Middle frontal gyrus (tissue), 1 donor: Measurements from ENCODE around the gene KRTAP10-6.
"Not testable (repeated sequence)": the region's sequence is repeated elsewhere in the genome, so short reads cannot be mapped to it uniquely, and the experiment has no call there.

ENCODE experiments used
- DNase-seq: peaks from one replicate; pipeline ENCODE4 v3.0.0-alpha.2; 2015; ENCODE audit warnings: low spot score; ENCODE audit errors: extremely low spot score

Gene KRTAP10-6

DNA sequence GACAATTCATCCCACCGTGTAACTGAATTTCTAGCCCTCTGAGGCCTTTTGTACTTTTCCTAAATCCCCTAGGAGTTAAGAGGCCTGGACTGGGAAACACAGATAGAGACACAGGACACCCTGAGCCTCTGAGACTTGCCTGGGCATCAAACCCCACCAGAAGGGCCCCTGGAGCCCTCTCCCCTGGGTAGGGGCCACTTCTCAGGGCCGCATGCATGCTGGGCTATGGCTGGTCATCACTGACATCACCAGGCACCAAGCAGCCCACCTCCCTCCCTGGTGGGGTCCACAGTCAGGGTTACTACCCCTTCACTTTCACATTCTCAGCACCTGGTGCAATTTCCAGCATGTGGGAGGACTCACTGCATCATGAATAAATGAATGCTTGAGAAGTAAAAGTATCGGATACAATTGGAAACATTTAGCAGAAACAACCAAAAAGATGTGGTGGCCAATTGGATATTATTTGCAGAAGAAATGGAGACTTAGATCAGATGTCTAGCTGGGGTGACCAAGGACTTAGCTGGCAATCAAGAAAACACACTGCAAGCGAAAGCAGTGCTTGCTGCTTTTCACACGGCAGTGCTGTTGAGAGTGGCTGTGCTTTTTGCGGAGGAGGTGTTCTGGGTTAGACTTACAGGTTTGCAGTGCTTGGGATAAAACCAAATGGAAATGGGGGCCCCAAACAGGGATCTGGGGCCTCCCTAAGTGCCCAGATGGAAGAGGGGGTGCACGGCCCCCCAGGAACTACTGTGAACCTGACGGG is 7.1 kb upstream of the KRTAP10-6 start:
- DNase-seq: no peak

DNA sequence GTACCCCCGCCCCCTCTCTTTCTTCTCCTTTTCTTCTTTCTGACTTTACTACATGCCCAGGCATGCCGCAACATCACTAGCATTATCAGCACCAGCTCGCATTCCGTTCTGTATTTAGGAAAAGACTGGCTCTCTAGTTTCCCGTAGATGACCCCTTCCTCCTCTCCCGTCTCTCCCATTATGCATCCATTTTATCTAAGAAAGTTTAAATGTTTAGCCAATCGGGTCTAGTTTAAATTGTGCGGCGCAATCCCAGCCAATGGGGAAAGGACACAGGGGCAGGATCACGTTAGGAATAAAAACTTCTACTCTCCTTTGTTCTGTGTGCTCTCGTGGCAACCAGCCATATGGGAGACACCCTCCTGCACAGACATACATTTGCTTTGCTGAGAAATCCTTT is 5.8 kb upstream of the KRTAP10-6 start:
- DNase-seq: no peak

DNA sequence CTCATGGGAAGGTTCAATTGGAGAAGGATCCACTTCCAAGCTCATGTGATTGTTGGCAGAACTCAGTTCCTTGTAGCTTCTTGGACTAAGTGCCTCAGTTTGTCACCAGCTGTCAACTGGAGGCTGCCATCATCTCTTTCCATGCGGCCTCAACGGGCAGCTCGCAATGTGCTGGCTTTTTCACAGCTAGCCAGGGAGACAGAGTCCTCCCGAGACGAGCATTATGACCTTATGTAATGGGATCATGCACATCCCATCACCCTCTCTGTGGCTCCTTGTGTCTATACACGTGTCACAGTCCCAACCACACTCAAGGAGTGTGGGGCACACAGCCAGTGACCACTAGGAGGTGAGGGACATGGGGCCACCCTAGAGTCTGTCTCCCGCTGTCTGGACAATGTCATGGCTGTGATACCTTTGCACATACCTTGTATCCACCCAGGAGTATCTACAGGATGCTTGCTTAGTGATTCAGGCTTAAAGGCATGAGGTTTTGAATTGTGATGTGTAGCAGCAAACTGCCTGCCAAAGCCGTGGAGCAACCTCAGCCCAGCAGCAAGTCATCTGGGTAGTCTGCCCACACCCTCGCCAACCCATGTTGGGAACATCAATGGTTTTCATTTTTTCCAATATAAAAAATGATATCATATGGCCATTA is 3.9 kb upstream of the KRTAP10-6 start:
- DNase-seq: no peak

DNA sequence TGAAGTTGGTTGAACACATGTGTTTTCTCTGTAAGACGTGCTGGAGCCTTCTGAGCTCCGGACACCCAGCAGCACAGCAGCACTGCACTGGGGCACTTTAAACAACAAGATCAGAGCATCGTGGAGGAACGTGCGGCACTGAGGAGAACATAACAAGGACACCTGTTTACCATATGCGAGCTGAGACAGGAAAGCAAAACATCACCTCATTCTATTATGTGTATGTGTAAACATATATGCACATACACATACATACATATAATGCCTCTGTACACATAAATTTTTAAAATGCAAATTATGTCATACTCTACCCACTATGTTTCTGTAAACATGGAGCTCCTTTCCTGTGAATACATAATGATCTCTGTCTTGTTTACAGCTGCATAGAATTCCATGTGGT is 3.2 kb upstream of the KRTAP10-6 start:
- DNase-seq: no peak

DNA sequence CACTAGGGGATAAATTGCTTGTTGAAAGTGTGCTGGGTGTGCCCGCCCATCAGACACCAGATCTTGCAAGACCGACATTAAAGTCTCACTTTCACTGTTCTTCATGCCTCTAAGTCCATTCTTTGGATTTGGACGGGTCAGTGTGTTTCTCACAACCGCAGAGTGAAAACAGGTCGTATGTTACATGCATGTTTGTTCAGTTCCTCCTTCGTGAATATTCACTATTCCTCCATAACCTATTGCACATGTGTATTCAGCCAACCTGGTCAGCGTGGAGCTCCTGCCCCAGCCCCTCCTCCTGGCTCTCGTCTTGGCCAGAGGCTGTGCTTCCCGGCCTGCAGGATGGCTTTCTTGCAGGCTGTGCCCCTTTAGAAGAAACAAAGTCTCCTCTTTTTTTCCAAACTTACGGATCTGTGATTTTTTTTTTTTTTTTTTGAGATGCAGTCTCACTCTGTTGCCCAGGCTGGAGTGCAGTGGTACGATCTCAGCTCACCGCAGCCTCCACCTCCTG is 2.2 kb upstream of the KRTAP10-6 start:
- DNase-seq: no peak

DNA sequence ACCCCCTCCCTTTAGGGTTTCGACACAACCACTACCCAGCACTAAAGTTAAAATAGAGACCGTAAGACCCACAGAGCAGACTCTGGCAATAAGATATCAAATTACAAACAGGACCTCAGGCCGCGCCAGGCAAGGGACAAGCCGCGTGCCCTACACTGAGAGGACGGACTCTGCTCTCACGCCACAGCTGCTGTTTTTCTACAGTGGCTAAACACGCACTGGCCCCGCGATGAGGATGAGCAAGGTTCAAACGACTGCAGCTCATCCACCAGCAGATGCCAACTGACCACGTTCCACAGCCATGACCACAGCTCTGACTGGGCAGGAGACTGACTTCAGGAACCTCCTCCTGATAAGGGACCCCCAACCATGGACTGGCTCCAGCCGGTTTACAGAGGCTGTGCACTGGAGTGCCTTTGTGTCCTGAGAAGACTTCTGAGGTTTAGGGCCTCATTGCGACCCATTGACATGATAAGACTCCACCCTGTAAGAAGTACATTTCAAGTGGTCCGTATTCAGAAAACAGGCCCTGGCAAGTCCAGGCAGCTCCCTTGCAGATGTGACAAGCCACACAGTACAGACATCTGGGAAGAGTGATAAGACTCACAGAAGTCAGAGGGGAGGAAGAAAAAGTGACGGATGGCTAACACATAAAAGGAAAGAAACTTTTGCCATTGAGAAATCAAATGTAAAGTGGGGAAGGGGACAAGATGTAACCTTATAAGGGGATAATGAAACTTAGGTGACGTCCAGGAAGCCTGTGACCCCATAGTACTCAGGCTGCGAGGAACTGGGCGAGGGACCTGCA is 1.5 kb upstream of the KRTAP10-6 start:
- DNase-seq: no peak

DNA sequence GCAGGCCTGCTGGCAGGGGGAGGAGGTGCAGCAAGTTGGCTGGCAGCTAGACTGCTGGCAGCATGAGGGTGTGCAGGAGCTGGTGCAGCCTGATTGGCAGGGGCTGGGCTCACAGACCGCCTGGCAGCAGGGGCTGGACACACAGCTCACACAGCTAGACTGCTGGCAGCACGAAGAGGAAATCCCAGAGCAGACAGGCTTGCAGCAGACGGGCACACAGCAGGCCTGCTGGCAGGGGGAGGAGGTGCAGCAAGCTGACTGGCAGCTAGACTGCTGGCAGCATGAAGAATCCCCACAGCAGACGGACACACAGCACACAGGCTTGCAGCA is 539 bp downstream of the KRTAP10-6 start:
- not testable (repeated sequence) for DNase-seq

DNA sequence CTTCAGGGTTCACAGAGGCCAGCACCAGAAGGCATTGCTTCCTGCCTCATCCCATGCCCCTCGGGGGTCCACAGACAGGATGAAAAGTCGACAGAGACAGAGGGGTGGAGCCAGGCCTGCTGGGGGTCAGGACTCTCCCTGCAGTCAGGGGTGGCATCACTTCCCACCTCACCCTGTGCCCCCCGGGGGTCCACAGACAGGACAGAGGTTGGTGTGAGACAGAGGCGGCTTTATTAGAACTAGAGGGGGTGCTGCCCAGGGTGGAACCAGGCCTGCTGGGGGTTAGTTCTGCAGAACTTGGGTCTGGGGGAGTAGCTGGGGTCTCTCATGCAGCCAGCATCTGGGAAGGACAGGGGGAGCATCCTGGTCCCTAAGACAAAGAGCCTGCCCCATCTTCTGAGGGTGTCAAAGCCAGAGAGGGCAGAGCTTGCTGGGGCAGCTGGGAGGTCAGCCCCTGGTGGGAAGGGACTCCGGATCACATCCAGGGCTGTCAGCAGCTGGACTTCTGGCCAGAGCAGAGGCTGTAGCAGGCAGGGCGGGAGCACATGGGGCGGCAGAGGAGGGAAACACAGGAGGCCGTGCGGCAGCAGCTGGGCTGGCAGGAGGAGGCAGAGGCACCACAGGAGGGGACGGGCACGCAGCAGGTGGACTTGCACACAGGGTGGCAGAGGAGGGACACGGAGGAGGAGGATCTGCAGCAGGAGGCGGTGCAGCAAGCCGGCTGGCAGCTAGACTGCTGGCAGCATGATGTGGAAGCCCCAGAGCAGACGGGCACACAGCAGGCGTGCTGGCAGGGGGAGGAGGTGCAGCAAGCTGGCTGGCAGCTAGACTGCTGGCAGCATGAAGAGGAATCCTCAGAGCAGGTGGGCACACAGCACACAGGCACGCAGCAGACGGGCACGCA is 1.2 kb downstream of the KRTAP10-6 start:
- not testable (repeated sequence) for DNase-seq

DNA sequence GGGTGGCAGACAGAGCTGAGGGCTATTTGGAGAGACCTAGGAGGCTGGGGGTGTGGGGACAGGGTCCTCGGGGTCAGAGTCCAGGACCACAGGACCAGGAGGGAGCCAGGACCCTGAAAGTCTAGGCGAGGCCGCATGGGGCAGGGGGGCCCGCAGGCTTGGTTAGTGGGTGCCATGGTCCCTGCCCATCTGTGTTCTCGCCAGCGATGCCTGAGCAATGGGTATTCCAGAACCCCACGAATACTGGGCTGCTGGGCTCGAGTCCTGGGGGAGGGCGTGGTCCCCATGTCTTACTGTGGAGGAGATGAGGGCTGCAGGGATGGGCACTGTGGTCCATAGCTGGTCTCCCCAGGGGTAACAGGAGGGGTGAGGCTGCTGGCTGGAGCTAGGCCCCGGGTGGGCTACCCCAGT is 2.0 kb downstream of the KRTAP10-6 start:
- DNase-seq: no peak

DNA sequence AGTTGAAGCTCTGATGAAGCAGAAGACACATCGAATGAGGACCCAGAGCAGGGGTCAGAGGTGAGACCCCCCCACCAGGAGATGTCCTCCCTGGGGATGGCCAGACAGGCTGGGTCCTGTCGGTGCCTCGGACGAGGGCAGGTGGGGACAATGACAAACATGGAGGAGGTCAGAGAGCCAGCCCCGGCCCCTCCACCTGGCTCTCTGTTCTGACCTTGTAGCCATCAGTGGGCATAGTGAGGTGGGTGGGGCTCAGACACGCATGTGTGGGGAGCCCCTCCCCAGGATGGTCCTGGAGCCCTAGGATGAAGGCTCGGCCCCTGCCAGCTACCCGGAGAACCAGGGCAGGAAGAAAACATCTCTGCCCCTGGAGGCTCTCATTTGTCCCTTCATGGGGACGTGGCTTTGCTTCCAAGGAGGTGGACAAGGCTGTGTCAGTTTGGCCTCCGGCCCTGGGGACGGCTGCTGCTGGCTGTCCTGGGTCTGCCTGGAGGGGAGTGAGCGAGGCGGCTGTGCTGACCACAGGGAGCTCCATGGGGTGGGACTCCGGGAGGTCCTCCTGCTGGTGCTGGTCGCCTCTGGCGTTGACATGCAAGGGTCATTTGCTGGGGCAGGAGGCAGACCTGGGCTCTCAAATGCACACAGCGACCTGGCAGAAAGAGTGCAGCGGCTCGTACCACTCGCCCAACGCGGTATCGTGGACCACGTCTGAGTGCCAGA is 2.6 kb downstream of the KRTAP10-6 start:
- no peak for DNase-seq

DNA sequence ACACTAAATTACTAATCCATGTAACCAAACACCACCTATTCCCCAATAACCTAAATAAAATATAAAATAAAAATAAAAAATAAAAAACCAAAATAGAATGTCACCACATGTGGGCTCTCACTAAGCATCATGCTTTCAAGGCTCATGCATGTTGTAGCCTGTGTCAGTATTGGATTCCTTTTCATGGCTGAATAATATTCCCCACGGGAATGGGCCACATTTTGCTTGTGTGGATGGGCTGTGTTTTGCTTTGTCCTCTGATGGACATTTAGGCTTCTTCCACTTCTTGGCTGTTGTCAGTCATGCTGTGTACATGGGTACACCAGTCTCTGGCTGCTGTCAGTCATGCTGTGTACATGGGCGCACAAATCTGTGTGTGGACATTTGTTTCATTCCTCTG is 3.2 kb downstream of the KRTAP10-6 start:
- DNase-seq: no peak

DNA sequence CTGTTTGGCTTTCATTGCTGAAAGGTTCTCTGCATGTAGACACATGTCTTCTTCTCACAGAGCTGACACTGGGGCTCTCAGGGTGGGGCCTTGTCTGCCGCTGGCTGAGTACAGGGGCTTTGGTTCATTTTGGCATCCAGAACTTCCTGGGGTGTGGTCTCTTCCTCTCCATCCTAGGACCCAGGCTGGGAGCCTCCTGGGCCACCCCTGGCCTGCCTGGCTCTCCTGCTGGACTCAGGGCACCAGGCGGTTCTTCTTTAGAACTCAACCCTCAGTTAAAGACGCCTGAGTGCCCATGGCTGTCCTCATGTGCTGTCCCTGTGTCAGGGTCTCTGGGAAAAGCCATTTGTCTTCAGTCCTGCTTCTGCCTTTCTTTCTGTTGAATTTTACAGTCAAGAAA is 6.4 kb downstream of the KRTAP10-6 start:
- no peak for DNase-seq

DNA sequence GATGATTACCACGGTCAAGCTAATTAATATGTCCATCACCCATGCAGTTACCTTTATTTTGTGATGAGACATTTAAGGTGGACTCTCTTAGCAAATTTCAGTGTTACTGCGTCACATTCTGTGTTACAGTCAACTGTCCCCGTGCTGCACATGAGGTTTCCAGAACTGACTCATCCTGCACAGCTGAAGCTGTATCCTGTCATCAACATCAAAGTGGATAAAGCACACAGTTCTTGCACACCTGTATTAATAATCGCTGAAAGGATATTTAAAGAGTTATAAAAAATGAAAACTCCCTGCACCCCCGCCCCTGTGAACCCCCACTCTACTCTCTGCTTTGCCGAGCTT is 8.5 kb downstream of the KRTAP10-6 start:
- DNase-seq: no peak

DNA sequence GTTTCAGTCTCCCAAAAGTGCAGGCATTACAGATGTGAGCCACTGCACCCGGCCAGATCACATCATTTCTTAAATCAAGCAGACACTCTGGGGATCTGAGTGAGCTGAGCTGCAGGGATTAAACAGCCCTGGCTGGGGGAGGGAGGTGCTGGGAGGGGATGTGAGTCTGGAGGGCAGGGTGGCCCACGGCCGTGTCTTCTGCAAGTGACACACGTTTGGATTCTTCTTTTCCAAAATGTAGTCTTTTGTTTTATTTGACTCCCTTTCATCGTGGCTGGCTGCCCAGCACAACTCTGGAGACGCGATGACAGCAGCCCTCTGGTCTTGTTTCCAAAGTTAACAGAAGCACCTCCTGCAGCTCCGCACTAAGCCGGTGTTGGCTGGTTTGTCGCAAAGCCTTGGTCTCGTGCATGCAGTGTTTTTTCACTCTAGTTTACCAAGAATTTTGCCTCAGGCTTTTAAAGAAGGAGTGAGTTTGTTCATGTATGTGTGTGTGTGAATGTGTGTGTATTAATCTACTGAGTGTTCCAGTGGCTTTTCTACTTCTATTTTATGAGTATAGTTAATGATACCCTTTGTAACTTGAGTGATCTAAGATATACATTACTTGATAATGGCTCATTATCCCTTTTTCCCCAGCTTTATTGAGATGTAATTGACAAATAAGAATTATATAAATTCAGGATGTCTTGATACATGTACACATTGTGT is 9.1 kb downstream of the KRTAP10-6 start:
- DNase-seq: no peak

DNA sequence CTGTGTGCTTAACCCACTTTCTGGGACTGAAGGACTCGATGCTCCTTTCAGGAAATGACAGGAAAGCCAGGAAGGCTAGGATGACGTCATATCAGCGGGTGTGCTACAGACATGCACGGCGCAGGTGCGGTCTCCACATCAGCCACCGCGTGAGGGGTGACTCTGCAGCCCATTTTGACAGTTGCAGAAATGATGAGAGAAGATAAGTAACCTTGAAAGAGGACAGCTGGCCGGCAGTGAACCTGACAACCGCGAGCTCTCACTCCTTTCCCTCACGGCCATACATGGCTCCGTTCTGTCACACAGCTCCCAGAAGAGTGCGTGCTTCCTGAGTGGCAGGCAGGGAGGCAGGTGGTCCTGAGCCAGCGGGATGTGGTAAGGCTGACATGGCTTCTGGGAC is 10.2 kb downstream of the KRTAP10-6 start:
- DNase-seq: no peak

DNA sequence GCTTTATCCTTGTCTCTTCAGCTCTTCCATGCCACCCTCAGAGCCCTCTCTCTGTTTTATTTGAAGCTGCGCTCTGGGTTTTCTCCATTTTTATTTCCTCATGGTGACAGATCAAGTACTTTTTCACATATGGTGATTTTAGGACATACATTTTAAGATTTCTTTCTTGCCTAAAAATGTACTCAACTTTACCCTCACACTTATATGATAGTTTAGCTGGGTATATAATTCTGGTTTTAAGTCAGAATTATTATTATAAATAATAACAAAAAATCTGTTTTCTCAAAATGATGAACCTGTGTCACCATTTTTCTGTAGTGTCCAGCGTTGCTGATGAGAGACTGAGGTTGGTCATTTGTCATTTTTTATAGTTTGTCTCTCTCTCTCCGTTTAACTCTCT is 11.1 kb downstream of the KRTAP10-6 start:
- DNase-seq: no peak

DNA sequence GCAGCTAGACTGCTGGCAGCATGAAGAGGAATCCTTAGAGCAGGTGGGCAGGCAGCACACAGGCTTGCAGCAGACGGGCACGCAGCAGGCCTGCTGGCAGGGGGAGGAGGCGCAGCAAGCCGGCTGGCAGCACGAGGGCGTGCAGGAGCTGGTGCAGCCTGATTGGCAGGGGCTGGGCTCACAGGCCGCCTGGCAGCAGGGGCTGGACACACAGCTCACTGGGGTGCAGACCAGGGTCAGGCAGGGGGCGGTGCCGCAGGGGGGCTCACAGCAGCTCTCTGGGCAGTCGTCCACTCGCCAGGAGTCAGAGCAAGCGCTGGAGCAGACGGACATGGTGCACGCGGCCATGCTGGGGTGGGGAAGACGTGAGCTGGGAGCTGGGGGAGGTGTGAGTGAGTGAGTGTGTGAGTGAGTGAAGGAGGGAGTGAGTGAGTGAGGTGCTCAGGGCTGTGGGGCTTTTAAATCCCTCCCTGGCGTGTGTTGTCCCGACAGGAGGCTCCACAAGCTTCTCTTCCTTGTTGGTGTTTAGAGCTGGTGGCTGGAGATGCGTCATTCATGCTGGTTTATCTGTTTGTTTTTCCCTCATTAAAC is 12.0 kb downstream of the KRTAP10-6 start, which contains the start of gene KRTAP10-5:
Gene KRTAP10-5, minus strand, starts transcription at position 374 of the 591 bp plus-strand sequence. Its CDS starts 26 bp downstream, at position 348.
- not testable (repeated sequence) for DNase-seq

DNA sequence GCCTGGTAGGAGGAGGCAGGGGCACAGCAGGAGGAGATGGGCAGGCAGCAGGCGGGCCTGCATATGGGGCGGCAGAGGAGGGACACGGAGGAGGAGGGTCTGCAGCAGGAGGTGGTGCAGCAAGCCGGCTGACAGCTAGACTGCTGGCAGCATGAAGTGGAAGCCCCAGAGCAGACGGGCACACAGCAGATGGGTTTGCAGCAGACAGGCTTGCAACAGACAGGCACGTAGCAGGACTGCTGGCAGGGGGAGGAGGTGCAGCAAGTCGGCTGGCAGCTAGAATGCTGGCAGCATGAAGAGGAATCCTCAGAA is 12.5 kb downstream of the KRTAP10-6 start:
- DNase-seq: no peak

DNA sequence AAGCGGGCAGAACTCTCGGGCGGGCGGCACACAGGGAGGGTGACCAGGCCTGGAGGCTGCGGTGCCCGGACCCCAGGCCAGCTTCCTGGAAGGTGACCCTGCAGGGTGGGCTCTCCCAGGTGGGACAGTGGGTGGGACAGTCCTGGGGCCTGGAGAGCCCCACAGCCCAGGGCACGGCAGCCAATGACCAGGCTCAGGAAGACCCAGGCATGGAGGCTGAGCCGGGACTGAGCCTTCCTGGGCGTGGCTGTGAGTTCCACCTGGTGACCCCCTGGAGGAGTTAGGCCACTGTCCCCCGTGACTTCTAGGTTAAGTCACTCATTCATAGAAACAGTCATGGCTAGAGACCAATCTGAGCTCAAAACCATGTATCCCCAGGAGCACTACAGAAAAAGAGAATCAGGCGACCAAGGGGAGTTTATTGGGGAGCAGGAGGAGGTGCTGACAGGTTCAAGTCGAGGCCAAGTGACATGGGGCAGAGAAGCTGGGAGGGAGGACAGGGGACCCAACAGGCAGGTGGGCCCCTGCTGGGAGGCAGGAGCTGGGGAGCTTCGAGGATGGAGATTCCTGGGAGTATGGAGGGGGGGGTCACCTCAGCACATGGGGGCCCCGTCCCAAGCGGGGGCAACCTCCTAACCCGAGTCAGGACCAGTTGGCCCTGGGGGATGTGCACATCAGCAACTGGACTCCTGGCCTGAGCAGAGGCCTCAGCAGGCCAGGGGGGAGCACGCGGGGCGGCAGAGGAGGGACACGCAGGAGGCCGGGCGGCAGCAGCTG is 13.1 kb downstream of the KRTAP10-6 start:
- DNase-seq: no peak
